HG02885 (cell line): ENCODE results near the gene RALGPS1.

ENCODE experiments used
- ATAC-seq: cut with Tn5 transposase; IDR thresholded peaks from one replicate; pipeline ENCODE4 v1.9.1; 2021; ENCODE audit warnings: mild to moderate bottlenecking; ENCODE audit not compliant: unreplicated experiment, poor library complexity

The RALGPS1 gene

GRCh38 chr9:127088724-127089615 lies 174.4 kb downstream of the RALGPS1 start:
- no peak for ATAC-seq

GRCh38 chr9:127089631-127090081 lies 175.1 kb downstream of the RALGPS1 start:
- no peak for ATAC-seq

DNA sequence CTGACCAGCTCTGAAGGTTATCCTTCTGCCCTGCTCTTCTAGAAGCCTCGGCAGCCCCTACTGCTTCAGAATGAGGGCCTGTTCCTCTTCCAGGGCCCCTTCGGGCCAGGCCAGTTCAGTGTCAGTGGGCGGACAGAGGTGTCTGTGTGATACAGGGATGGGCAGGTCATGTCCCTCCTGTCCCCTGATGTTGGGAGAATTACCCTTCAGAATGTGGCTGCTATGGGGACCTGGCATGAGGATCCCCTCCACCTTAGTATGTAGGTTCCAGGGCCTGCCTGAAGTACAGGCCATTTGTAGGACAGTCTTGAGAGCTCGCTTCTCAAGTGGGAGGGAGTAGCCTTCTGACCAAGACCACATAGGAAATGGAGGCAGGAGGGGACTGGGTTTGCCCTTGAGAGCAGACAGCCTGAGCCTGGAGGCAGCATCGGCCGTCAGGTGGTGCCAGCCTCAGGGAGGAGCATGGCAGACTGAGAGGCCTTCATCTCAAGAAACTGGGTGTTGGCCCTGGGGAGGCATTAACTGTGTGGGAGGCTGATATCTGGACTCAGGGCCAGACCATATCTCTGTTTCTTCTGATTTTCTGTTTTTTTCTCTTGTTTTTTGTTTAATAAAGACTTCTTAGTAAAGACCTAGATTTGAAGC lies 175.9 kb downstream of the RALGPS1 start:
- ATAC-seq = no peak

DNA sequence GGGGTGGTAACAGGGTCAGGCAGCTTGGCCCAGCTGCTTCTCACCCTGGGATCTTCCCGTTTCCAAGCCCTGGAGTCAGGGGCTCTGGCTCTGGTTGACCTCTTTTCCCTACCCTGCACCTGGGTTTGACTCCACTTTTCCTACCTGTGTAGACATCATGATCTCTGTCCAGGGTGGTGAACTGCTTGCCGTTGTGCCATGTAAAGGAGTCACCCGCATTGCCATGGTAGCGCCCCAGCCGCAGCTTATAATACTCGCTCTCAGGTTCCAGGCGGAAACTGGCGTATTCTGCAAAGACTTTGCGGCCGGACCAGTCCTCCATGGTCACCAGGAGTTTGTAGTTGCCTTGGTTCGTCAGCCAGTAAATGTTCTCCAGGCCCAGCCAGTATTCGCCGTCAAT lies 176.9 kb downstream of the RALGPS1 start:
- ATAC-seq = no peak

DNA sequence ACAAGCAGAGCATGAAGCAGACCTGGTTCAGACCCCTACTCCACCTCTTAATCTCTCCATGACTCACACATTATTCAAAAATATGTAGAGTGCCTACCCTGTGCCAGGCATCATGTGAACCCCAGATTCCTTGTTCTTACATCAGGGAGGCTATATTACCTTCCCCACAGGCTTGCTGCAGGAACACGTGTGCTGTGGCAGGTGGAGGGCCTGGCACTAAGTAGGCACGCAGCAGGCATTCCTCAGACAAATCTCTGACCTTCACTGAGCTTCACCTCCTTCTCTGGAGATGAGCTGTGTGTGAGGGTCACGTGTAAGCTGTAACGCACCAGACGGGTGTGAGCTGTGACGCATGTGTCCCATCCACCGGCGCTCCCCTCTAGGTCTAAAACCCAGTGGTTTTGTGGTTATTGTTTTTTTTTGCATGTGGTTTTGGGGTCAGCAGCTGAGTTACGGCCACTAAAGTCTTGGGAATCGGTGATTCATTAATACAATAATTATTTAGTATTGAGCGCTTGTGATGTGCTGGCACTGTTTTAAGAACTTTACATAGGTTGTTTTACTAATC lies 177.5 kb downstream of the RALGPS1 start:
- ATAC-seq = no peak

DNA sequence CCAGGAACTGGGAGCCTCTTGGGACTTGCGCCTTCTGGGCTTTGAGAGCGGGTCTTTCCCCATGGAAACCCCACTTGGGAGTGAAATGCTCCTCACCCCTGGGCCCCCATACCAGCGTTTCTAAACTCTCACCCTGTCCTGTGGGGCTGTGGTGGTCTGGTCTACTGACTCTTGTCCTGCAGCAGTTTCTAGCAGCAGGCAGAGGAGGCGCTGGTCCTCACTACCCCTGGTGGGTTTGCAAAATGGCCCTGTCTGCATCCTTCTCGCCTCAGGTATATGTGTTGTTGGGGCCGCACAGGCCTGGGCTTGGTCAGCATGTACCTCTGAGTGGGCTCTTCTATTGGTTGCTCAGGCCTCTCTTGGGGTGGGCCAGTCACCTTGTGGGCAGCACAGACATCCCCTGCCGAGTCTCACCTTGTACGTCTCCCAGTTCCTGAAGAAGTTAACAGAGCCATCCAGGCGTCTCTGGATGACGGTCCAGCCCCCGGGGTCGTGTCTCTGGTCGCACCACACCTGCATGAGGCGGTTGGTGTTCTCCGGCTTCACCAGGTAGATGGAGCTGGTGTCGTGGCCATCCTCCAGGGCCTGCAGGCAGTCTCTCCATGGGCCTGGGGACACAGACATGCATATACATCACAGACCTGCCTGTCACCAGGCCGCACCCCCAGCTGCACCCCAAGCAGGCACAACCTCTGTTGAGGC lies 178.9 kb downstream of the RALGPS1 start:
- no peak for ATAC-seq

DNA sequence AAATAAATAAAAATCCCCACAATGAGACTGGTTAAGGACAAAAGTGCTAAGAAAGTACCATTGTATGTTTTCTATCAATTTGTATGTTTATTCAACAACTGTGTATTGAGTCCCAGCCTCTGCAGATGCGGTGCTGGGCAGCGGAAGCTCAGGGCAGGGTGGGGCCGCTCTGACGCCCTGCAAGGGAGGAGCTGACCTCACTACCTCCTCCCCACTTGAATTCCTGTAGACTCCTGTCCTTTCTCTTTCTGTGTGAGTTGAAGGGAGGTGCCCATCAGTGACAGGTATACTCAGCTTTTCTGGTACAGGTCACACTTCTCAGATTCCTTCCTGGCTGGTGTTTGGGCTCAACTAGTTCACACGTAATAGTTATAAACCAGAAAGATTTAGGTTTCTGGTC lies 180.8 kb downstream of the RALGPS1 start:
- no peak for ATAC-seq

GRCh38 chr9:127096208-127096607 lies 181.6 kb downstream of the RALGPS1 start:
- no peak for ATAC-seq

DNA sequence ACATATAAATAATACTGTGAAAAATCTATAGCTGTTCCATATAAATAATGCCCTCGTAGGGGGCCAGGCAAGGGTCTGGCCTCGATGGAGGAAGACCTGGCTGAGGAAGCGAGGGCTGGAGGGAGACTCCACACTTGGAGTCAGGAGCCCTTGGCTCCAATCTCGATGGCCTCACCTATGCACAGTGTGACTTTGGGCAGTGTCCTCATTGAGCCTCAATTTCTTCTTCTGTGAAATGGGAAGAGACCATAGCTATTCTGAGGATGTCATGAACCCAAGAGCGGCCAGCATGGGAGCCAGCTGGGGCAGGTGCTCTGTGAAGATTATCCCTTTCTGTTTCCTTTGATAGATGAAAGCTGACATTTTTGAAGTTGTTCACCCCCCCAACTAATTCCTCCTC lies 183.1 kb downstream of the RALGPS1 start:
- ATAC-seq = no peak

GRCh38 chr9:127098916-127099553 lies 184.5 kb downstream of the RALGPS1 start:
- ATAC-seq = no peak

- ATAC-seq = no peak
Measured at GRCh38 chr9:127099664-127100063, 185.1 kb downstream of the RALGPS1 start.

DNA sequence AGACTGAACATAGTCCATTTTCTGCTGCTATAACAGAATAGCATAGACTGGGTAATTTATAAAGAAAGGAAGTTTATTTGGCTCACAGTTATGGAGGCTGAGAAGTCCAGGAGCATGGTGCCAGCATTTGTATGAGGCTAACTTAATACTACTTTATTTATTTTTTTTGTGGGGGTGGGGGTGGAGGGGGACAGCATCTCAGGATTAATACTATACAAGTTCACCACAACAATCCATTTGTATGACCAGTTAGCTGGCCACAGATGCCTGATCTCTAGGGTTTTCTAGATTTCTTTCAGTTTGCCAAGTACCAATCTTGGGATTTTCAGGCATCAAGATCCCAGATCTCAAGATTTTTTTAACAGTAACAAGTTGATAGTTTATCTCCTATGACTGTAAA lies 187.6 kb downstream of the RALGPS1 start:
- no peak for ATAC-seq

DNA sequence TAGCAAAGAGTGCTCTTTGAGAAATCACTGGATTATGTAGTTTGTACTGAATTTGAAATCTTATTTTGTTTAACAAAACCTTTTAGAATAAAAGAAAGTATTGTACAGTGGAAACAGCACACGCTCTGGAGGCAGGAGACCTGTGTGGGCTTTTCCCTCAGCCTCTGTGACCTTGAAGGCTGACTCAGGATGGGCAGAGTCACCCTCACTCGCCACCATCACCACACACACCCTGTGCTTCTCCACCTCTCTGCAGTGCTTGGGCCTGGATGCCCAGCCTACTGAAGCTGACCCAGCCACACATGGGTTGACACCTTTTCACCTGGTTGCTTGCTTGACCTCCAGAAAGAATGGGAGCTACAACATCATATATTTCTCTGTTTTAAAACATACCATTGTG lies 188.2 kb downstream of the RALGPS1 start:
- ATAC-seq = no peak

GRCh38 chr9:127104581-127105311 lies 190.2 kb downstream of the RALGPS1 start:
- ATAC-seq = no peak

- ATAC-seq = no peak
Measured at GRCh38 chr9:127105805-127106465, 191.4 kb downstream of the RALGPS1 start.

DNA sequence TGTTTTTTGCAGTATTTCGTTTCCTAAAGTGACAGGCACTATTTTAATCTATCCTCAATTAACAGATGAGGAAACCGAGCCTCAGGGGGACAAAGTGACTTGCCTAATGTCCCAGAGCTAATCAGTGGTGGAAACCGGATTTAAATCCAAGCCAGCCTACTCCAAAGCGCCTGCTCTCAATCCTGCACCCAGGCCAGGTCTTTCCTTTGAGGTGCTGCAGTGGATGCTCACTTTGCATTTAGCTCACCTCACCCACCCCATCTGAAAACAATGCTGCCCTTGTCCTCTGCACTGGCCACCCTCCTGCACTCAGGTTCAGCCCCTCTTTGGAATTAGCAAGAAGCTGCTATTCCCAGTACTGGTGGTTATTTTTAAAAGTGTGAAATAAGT lies 191.9 kb downstream of the RALGPS1 start:
- no peak for ATAC-seq

GRCh38 chr9:127107171-127107928 lies 192.8 kb downstream of the RALGPS1 start:
- ATAC-seq = no peak
